Measurements from ENCODE around the gene HOXA4. TPM values are rescaled to one million over a fixed set of nuclear protein-coding genes. Genes with fewer than 3 reads are reported as not detected.

HOXA4 gene
- total RNA-seq, 1 donor from 2014 or later: not detected

- no peak overlapping the region for H3K27ac Mint-ChIP-seq
- no peaks in the 10 kb centered on the region for H3K36me3 ChIP-seq
- peaks cover 10% of the 10 kb centered on the region for H3K4me1 ChIP-seq
- H3K36me3 Mint-ChIP-seq: no peaks in the 10 kb centered on the region
- H3K4me3 ChIP-seq: no peak overlapping the region
- peaks cover 25% of the 10 kb centered on the region for H3K9me3 Mint-ChIP-seq
- no peaks in the 10 kb centered on the region for H3F3A ChIP-seq (ENCODE audit: low read depth)
- no peaks in the 10 kb centered on the region for H3K79me2 ChIP-seq (ENCODE audit: low read depth)
- H3K4me3 Mint-ChIP-seq: no peak overlapping the region
- no peak overlapping the region for H3K9ac ChIP-seq
- H3K27ac ChIP-seq: no peak overlapping the region
- H2AFZ ChIP-seq (replicated peaks): no peak overlapping the region
- DNase-seq (ENCODE audit: low spot score): no peak
- peaks cover 100% of the 10 kb centered on the region for H3K27me3 ChIP-seq
- no peak overlapping the region for H3K4me2 ChIP-seq
- peaks cover 8% of the 10 kb centered on the region for H3K4me1 Mint-ChIP-seq
- H4K20me1 ChIP-seq (ENCODE audit: low read depth): peaks cover 85% of the 10 kb centered on the region
- H3K9me3 ChIP-seq (ENCODE audit: low read depth): no peaks in the 10 kb centered on the region
- peak; percentile 24 for TF ChIP-seq EZH2phosphoT487 (IDR thresholded peaks at IDR 0.05)
- no peak for TF ChIP-seq EZH2 (IDR thresholded peaks at IDR 0.05)
- H3K27me3 Mint-ChIP-seq (ENCODE audit: insufficient read depth, low read depth): peaks cover 87% of the 10 kb centered on the region
These were observed 13.6 kb upstream of the HOXA4 start for GRCh38 chr7:27143950-27144780.

- peak within 1 kb of the TSS; percentile 9 for H2AFZ ChIP-seq (replicated peaks)
- H3K4me3 ChIP-seq: peak within 1 kb of the TSS; percentile 41
- TF ChIP-seq, protein P1, sequence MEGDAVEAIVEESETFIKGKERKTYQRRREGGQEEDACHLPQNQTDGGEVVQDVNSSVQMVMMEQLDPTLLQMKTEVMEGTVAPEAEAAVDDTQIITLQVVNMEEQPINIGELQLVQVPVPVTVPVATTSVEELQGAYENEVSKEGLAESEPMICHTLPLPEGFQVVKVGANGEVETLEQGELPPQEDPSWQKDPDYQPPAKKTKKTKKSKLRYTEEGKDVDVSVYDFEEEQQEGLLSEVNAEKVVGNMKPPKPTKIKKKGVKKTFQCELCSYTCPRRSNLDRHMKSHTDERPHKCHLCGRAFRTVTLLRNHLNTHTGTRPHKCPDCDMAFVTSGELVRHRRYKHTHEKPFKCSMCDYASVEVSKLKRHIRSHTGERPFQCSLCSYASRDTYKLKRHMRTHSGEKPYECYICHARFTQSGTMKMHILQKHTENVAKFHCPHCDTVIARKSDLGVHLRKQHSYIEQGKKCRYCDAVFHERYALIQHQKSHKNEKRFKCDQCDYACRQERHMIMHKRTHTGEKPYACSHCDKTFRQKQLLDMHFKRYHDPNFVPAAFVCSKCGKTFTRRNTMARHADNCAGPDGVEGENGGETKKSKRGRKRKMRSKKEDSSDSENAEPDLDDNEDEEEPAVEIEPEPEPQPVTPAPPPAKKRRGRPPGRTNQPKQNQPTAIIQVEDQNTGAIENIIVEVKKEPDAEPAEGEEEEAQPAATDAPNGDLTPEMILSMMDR (IDR thresholded peaks at IDR 0.05): peak; percentile 92
- TF ChIP-seq EZH2phosphoT487 (IDR thresholded peaks at IDR 0.05): peak; percentile 95
- TF ChIP-seq EZH2 (IDR thresholded peaks at IDR 0.05): peak; percentile 95
- H3K36me3 ChIP-seq: no peaks in the 10 kb centered on the region
- Mint-ChIP-seq H3K27ac (no peak within 1 kb of the TSS), H3K4me1 (peaks cover 8% of the 10 kb centered on the region), H3K36me3 (no peaks in the 10 kb centered on the region), H3K9me3 (peaks cover 25% of the 10 kb centered on the region), H3K4me3 (peak within 1 kb of the TSS; percentile 72), H3K27me3 (ENCODE audit: insufficient read depth, low read depth) (peaks cover 88% of the 10 kb centered on the region)
- H3F3A ChIP-seq (ENCODE audit: low read depth): no peaks in the 10 kb centered on the region
- peaks cover 88% of the 10 kb centered on the region for H4K20me1 ChIP-seq (ENCODE audit: low read depth)
- H3K9ac ChIP-seq: no peak within 1 kb of the TSS
- H3K27ac ChIP-seq: no peak within 1 kb of the TSS
- no peaks in the 10 kb centered on the region for H3K79me2 ChIP-seq (ENCODE audit: low read depth)
- DNase-seq (ENCODE audit: low spot score): peak; percentile 90
- H3K9me3 ChIP-seq (ENCODE audit: low read depth): no peaks in the 10 kb centered on the region
- H3K4me2 ChIP-seq: peak within 1 kb of the TSS; percentile 81
- H3K27me3 ChIP-seq: peaks cover 100% of the 10 kb centered on the region
- H3K4me1 ChIP-seq: peaks cover 10% of the 10 kb centered on the region
These were observed 12.7 kb upstream of the HOXA4 start, which contains the start of gene HOXA5 for GRCh38 chr7:27143023-27143949. TSS of gene HOXA5 (minus strand) at chr7:27143681. CDS start at chr7:27143607, 74 bp downstream.

DNA sequence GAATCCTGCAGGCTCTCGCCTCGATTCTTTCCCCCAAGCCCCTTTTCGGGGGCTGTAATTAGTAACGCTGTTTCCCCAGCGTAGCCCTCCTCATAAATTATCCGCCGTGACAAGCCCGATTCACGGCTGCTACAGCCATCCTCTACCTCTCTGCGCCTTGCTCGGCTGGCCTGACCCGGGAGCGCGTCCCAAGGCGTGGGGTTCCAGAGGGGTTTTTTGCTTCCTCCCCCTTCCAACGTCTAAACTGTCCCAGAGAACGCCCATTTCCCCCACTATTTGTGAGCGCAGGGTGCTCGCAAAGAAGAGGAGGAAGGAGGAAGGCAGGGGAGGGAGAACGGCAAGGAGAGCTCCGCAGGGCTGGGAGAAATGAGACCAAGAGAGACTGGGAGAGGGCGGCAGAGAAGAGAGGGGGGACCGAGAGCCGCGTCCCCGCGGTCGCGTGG, 12.0 kb upstream of the HOXA4 start:
- DNase-seq (ENCODE audit: low spot score): no peak
- peaks cover 10% of the 10 kb centered on the region for H3K4me1 ChIP-seq
- no peaks in the 10 kb centered on the region for H3K79me2 ChIP-seq (ENCODE audit: low read depth)
- Mint-ChIP-seq H3K36me3 (no peaks in the 10 kb centered on the region), H3K27me3 (ENCODE audit: insufficient read depth, low read depth) (peaks cover 90% of the 10 kb centered on the region), H3K4me1 (peaks cover 8% of the 10 kb centered on the region), H3K27ac (no peak overlapping the region), H3K9me3 (peaks cover 25% of the 10 kb centered on the region), H3K4me3 (peak overlapping the region; percentile 72)
- no peaks in the 10 kb centered on the region for H3K9me3 ChIP-seq (ENCODE audit: low read depth)
- peak overlapping the region; percentile 9 for H2AFZ ChIP-seq (replicated peaks)
- no peak overlapping the region for H3K27ac ChIP-seq
- no peak overlapping the region for H3K9ac ChIP-seq
- H3F3A ChIP-seq (ENCODE audit: low read depth): no peaks in the 10 kb centered on the region
- H3K27me3 ChIP-seq: peaks cover 100% of the 10 kb centered on the region
- no peaks in the 10 kb centered on the region for H3K36me3 ChIP-seq
- peak overlapping the region; percentile 81 for H3K4me2 ChIP-seq
- TF ChIP-seq, protein P1 (IDR thresholded peaks at IDR 0.05): no peak
- TF ChIP-seq EZH2 (IDR thresholded peaks at IDR 0.05): peak; percentile 98
- TF ChIP-seq EZH2phosphoT487 (IDR thresholded peaks at IDR 0.05): peak; percentile 99
- H4K20me1 ChIP-seq (ENCODE audit: low read depth): peaks cover 95% of the 10 kb centered on the region
- peak overlapping the region; percentile 41 for H3K4me3 ChIP-seq

All from neural progenitor cell (in vitro differentiated cells).